ENCODE measurements around the gene ACVR1B.

DNA sequence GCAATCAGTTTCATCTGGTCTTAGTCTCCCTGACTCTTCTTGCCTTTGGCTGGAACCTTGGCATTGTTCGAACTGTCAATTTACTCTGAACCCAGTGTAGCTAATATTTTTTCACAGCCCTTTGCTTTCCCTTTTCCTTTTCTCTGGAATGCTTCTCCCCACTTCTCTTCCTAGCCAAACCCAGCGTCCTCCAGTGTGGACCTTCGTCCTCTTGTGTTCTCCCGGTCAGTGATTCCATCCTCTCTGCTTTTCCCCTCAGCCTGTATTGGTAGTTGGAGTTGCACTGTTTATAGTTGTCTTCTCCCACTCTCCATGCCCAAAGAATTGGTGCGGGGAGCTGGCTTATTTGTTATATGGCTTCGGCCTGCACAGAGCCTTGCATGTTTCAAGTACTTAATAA lies 9.4 kb downstream of the ACVR1B start:
- TF ChIP-seq, protein P1, sequence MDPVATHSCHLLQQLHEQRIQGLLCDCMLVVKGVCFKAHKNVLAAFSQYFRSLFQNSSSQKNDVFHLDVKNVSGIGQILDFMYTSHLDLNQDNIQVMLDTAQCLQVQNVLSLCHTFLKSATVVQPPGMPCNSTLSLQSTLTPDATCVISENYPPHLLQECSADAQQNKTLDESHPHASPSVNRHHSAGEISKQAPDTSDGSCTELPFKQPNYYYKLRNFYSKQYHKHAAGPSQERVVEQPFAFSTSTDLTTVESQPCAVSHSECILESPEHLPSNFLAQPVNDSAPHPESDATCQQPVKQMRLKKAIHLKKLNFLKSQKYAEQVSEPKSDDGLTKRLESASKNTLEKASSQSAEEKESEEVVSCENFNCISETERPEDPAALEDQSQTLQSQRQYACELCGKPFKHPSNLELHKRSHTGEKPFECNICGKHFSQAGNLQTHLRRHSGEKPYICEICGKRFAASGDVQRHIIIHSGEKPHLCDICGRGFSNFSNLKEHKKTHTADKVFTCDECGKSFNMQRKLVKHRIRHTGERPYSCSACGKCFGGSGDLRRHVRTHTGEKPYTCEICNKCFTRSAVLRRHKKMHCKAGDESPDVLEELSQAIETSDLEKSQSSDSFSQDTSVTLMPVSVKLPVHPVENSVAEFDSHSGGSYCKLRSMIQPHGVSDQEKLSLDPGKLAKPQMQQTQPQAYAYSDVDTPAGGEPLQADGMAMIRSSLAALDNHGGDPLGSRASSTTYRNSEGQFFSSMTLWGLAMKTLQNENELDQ (tag by site-specific recombination; IDR thresholded peaks at IDR 0.05; ENCODE audit: low read depth): no peak
- TF ChIP-seq, protein P2, sequence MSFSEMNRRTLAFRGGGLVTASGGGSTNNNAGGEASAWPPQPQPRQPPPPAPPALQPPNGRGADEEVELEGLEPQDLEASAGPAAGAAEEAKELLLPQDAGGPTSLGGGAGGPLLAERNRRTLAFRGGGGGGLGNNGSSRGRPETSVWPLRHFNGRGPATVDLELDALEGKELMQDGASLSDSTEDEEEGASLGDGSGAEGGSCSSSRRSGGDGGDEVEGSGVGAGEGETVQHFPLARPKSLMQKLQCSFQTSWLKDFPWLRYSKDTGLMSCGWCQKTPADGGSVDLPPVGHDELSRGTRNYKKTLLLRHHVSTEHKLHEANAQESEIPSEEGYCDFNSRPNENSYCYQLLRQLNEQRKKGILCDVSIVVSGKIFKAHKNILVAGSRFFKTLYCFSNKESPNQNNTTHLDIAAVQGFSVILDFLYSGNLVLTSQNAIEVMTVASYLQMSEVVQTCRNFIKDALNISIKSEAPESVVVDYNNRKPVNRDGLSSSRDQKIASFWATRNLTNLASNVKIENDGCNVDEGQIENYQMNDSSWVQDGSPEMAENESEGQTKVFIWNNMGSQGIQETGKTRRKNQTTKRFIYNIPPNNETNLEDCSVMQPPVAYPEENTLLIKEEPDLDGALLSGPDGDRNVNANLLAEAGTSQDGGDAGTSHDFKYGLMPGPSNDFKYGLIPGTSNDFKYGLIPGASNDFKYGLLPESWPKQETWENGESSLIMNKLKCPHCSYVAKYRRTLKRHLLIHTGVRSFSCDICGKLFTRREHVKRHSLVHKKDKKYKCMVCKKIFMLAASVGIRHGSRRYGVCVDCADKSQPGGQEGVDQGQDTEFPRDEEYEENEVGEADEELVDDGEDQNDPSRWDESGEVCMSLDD (tag by site-specific recombination; IDR thresholded peaks at IDR 0.05): no peak
- no peak for TF ChIP-seq ZNF394 (tag by site-specific recombination; IDR thresholded peaks at IDR 0.05; ENCODE audit: borderline replicate concordance)
- TF ChIP-seq, protein P3, sequence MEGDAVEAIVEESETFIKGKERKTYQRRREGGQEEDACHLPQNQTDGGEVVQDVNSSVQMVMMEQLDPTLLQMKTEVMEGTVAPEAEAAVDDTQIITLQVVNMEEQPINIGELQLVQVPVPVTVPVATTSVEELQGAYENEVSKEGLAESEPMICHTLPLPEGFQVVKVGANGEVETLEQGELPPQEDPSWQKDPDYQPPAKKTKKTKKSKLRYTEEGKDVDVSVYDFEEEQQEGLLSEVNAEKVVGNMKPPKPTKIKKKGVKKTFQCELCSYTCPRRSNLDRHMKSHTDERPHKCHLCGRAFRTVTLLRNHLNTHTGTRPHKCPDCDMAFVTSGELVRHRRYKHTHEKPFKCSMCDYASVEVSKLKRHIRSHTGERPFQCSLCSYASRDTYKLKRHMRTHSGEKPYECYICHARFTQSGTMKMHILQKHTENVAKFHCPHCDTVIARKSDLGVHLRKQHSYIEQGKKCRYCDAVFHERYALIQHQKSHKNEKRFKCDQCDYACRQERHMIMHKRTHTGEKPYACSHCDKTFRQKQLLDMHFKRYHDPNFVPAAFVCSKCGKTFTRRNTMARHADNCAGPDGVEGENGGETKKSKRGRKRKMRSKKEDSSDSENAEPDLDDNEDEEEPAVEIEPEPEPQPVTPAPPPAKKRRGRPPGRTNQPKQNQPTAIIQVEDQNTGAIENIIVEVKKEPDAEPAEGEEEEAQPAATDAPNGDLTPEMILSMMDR (tag by site-specific recombination; IDR thresholded peaks at IDR 0.05): no peak
- no peak for TF ChIP-seq ZNF530 (tag by site-specific recombination; IDR thresholded peaks at IDR 0.05; ENCODE audit: low read depth)
- TF ChIP-seq ZNF211 (tag by site-specific recombination; IDR thresholded peaks at IDR 0.05; ENCODE audit: low read depth): no peak
- TF ChIP-seq ZNF266 (tag by site-specific recombination; IDR thresholded peaks at IDR 0.05; ENCODE audit: low read depth): no peak
- TF ChIP-seq, protein P4, sequence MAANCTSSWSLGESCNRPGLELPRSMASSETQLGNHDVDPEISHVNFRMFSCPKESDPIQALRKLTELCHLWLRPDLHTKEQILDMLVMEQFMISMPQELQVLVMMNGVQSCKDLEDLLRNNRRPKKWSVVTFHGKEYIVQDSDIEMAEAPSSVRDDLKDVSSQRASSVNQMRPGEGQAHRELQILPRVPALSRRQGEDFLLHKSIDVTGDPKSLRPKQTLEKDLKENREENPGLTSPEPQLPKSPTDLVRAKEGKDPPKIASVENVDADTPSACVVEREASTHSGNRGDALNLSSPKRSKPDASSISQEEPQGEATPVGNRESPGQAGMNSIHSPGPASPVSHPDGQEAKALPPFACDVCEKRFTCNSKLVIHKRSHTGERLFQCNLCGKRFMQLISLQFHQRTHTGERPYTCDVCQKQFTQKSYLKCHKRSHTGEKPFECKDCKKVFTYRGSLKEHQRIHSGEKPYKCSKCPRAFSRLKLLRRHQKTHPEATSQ (tag by site-specific recombination; IDR thresholded peaks at IDR 0.05): no peak
- no peak for TF ChIP-seq ZBTB17 (tag by site-specific recombination; IDR thresholded peaks at IDR 0.05)

Data from HEK293 (cell line).